Measurements from ENCODE around the gene SPINT4.
A peak's percentile ranks its signal among the peaks of the same experiment; 100 is the strongest.

Gene SPINT4

DNA sequence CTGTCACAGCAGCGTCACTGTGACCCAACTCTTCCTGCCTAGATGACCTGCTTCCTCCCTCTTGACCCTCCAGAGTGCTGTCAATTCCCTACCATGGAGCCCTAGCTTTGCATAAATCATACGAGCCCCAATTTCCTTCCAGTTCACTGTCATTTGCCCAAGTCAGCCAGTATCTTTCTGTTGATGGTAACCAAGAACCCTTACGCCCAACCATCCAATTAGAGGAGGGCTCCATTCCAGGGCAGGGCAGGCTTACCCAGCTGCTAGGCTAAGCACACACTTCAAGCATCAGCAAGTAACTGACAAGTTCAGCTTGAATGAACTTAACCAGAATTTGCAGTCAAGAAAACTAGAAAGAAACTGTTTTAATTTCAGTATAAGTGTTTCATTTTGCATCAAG, 43.8 kb downstream of the SPINT4 start:
- DNase-seq: no peak

DNA sequence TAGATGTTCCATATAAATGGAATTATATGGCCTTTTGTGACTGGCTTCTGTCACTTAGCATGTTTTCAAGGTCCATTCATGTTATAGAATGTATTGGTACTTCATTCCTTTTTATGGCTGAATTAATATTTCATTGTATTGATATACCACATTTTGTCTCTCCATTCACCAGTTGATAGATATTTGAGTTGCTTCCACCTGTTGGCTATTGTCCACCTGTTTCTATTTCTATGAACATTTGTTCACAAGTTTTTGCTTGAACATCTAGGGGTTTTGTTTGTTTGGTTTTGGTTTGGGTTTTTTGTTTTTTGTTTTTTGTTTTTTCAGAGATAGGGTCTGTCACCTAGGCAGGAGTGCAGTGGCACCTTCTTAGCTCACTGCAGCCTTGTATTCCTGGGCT, 46.3 kb downstream of the SPINT4 start:
- no peak for DNase-seq

DNA sequence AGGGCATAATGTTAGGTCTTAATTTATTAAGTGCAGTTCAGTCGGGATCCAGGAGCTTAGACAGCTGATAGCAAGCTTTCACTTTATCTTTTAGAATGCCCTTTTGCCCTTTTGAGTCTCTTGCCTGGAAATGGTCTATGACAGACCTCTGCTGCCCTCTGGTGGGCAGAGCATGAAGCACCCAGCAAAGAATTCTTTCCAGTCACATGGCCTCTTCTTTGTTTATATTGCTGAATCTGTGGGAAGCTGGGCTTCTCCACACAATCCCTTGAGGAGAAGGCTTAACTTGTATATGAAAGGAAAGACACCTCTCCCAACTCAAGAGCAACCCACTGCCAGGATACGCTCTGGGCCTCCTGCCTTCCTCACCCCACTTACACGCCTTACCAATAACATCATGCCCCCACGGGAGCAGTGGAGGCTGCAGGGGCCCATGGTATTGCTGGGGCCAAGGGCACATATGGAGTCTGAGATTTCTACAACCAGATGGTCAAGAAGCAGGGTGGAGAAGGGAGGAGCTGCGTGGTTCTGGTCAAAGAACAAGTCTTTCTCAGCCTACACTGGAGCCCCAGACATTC, 49.1 kb downstream of the SPINT4 start:
- DNase-seq: peak; percentile 72 to 78

DNA sequence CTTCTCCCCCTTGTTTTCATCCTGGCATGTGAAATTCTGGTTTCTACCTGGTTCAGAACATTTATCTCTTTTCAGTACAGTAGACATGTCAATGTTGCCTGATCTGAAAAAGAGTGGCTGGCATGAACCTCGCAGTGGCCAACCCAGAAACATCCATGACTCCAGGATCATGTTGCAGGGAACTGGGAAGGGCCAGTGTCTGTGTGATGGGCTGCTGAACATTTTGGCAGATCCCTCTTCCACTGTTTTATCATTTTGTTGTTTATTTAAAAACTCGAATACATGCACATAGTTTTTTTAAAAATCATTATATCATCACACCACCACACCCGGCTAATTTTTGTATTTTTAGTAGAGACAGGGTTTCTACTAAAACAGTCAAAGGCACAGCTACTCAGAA, 50.5 kb downstream of the SPINT4 start:
- DNase-seq: no peak

DNA sequence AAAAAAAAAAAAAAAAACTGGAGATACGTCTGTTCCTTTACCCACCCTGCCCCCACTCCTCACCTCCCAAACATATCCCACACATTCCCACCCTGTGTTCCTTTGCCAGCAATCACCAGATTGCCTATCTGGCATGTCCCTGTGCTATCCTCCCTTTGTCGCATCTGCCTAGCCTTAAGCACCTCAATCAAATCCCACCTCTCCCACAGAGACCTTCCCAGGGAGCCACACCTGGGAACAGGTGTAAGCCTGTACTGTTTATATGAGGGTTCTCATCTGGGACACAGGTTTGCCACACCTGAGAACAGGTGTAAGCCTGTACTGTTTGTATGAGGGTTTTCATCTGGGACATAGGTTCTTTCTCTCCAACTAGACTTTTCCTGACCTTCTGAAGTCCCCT, 52.8 kb downstream of the SPINT4 start:
- no peak for DNase-seq

DNA sequence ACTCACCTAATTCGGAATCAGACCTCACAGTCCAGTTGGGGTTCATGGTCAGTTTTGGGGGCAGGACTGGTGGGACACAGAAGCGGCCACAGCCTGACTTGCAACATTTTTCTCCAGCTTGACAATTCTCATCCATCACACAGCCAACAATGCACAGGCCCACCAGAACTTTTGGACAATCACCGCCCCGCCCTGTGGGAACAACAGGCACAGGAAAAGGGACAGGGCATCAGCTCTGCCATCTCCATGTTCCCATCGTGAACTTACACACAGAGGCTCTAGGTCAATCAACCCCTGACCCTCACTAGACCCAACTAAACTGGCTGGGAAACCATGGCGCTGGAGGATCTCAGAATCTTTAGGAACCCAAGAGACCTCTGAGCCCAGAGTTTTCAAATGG, 53.3 kb downstream of the SPINT4 start:
- no peak for DNase-seq
